A549 (cell line): Measurements from ENCODE around the gene MMP27. TPM values are rescaled to one million over a fixed set of nuclear protein-coding genes. Genes with fewer than 3 reads are reported as not detected.

Experiments used
- ATAC-seq, 2 experiments: fragments of 200-7000 bp in 1 of 2; fragments of >200 bp in 1 of 2; cut with Nextera tagmentation in 1 of 2; cut with Tn5 transposase in 1 of 2; 3 replicates each; pipeline versions ENCODE4 v1.8.0 to v1.9.1; 2018 to 2020; ENCODE audit warnings: mild to moderate bottlenecking in 1 of 2, moderate library complexity in 1 of 2
- CTCF ChIA-PET: fragments of 300-600 bp; sonication (Branson Sonifier 250); formaldehyde crosslinking; extraction: SDS; loops from one replicate; lab custom pipeline; 2021; ENCODE audit warnings: antibody characterized with exemption, inconsistent platforms; lab: Yijun Ruan, JAX
- POLR2A ChIA-PET: fragments of 350-600 bp; formaldehyde crosslinking; extraction: SDS; loops from one replicate; lab custom pipeline; 2021; ENCODE audit warnings: antibody characterized with exemption, inconsistent platforms; lab: Yijun Ruan, JAX
- DNase-seq, 2 experiments: peaks; one replicate each; pipeline versions ENCODE4 v3.0.0 to v3.0.0-alpha.2; 2011 to 2016; ENCODE audit warnings: low read depth in 1 of 2, low spot score in 1 of 2
- FAIRE-seq: peaks from 2 replicates; lab custom pipeline; 2011; peaks lifted over from hg19 to GRCh38; lab: Jason Lieb, UNC
- H3K27ac ChIP-seq, 2 experiments: fragments of >200 bp; sonication (Bioruptor Twin); formaldehyde crosslinking; 3 replicates each; pipeline ENCODE4 v1.5.1; 2016 to 2017
- H3K4me1 ChIP-seq: fragments of >200 bp; sonication (Bioruptor Twin); formaldehyde crosslinking; 3 replicates; pipeline ENCODE4 v1.6.1; 2016
- H3K4me2 ChIP-seq: fragments of >200 bp; sonication (Bioruptor Twin); formaldehyde crosslinking; 3 replicates; pipeline ENCODE4 v1.6.1; 2016
- H3K4me3 ChIP-seq: fragments of >200 bp; sonication (Bioruptor Twin); formaldehyde crosslinking; 3 replicates; pipeline ENCODE4 v1.5.1; 2016
- H3K9me3 ChIP-seq: fragments of >200 bp; sonication (Bioruptor Twin); formaldehyde crosslinking; 3 replicates; pipeline ENCODE4 v1.6.1; 2016
- CBX2 ChIP-seq: fragments of 200-600 bp; sonication (generic); IDR thresholded peaks from 2 replicates; pipeline ENCODE4 v1.6.1; 2016; ENCODE audit warnings: low read depth, mild to moderate bottlenecking, borderline replicate concordance
- CBX8 ChIP-seq: fragments of 200-600 bp; sonication (generic); IDR thresholded peaks from 2 replicates; pipeline ENCODE4 v1.6.1; 2016
- CEBPB ChIP-seq, 2 experiments: fragments of >200 bp in 1 of 2; sonication (Bioruptor Twin) in 1 of 2; formaldehyde crosslinking in 1 of 2; IDR thresholded peaks; 2 replicates each; pipeline ENCODE4 v1.6.1; 2012 to 2016
- CHD2 ChIP-seq: fragments of 150-350 bp; IDR thresholded peaks from 2 replicates; pipeline ENCODE4 v1.6.1; 2014; ENCODE audit warnings: low read length; ENCODE audit not compliant: partially characterized antibody
- EHF ChIP-seq: fragments of 250-450 bp; sonication (Bioruptor Pico); IDR thresholded peaks from 2 replicates; pipeline ENCODE4 v1.5.0; 2020; ENCODE audit warnings: mild to moderate bottlenecking
- FOSL2 ChIP-seq, 2 experiments: fragments of 450-650 bp in 1 of 2; fragments of >200 bp in 1 of 2; sonication (Bioruptor Twin) in 1 of 2; formaldehyde crosslinking; IDR thresholded peaks; 2 replicates each; pipeline versions ENCODE4 v1.5.0 to v1.6.1; 2016 to 2020; ENCODE audit warnings: mild to moderate bottlenecking in 1 of 2, moderate library complexity in 1 of 2
- GATA3 ChIP-seq: IDR thresholded peaks from 2 replicates; pipeline ENCODE4 v1.6.1; 2012; ENCODE audit warnings: borderline replicate concordance
- HEYL ChIP-seq: fragments of 250-450 bp; sonication (Bioruptor Pico); IDR thresholded peaks from 2 replicates; pipeline ENCODE4 v1.8.0; 2021; ENCODE audit warnings: mild to moderate bottlenecking, moderate library complexity
- HOXB13 ChIP-seq: fragments of 250-450 bp; sonication (Bioruptor Pico); IDR thresholded peaks from 2 replicates; pipeline ENCODE4 v1.5.0; 2020; ENCODE audit warnings: low read depth, mild to moderate bottlenecking, moderate library complexity
- JUNB ChIP-seq: fragments of >200 bp; sonication (Bioruptor Twin); formaldehyde crosslinking; IDR thresholded peaks from 2 replicates; pipeline ENCODE4 v1.6.1; 2016
- KDM5A ChIP-seq: fragments of 200-600 bp; sonication (generic); IDR thresholded peaks from 2 replicates; pipeline ENCODE4 v1.6.1; 2016; ENCODE audit warnings: antibody characterized with exemption, mild to moderate bottlenecking
- MAFK ChIP-seq: fragments of 450-650 bp; IDR thresholded peaks from 2 replicates; pipeline ENCODE4 v1.6.1; 2014; ENCODE audit not compliant: partially characterized antibody
- MAZ ChIP-seq: fragments of 150-350 bp; IDR thresholded peaks from 2 replicates; pipeline ENCODE4 v1.6.1; 2014; ENCODE audit warnings: antibody characterized with exemption, low read depth, low read length, borderline replicate concordance
- MYC ChIP-seq: IDR thresholded peaks from 2 replicates; pipeline ENCODE4 v1.6.1; 2012; ENCODE audit warnings: mild to moderate bottlenecking, inconsistent platforms, low read length, improper control_type of control experiment, borderline replicate concordance
- NR3C1 ChIP-seq: fragments of >200 bp; sonication (Bioruptor Twin); formaldehyde crosslinking; IDR thresholded peaks from 3 replicates; pipeline ENCODE4 v1.6.1; 2017
- PHF8 ChIP-seq: fragments of 200-600 bp; sonication (generic); IDR thresholded peaks from 2 replicates; pipeline ENCODE4 v1.6.1; 2016; ENCODE audit warnings: low read depth, mild to moderate bottlenecking, antibody characterized with exemption, moderate library complexity, borderline replicate concordance
- POLR2A ChIP-seq: IDR thresholded peaks from 2 replicates; pipeline ENCODE4 v1.6.1; 2012; ENCODE audit warnings: mild to moderate bottlenecking, low read length
- POLR2AphosphoS2 ChIP-seq: conservative IDR thresholded peaks from 2 replicates; pipeline ENCODE4 v1.6.1; 2012; ENCODE audit warnings: low read length, improper control_type of control experiment, inconsistent platforms
- RAD21 ChIP-seq, 2 experiments: fragments of >200 bp in 1 of 2; sonication (Bioruptor Twin) in 1 of 2; formaldehyde crosslinking in 1 of 2; IDR thresholded peaks in 1 of 2; conservative IDR thresholded peaks in 1 of 2; 2 replicates in 1 of 2; 3 replicates in 1 of 2; pipeline ENCODE4 v1.6.1; 2012 to 2018; ENCODE audit warnings: inconsistent platforms in 1 of 2
- RCOR1 ChIP-seq: fragments of 150-350 bp; IDR thresholded peaks from 2 replicates; pipeline ENCODE4 v1.6.1; 2014; ENCODE audit warnings: antibody characterized with exemption, low read length, low read depth
- RFX5 ChIP-seq: fragments of 450-650 bp; IDR thresholded peaks from 2 replicates; pipeline ENCODE4 v1.7.1; 2014; ENCODE audit warnings: antibody characterized with exemption, mild to moderate bottlenecking, moderate library complexity
- RNF2 ChIP-seq: fragments of 200-600 bp; sonication (generic); IDR thresholded peaks from 2 replicates; pipeline ENCODE4 v1.6.1; 2016; ENCODE audit warnings: low read depth, mild to moderate bottlenecking, antibody characterized with exemption, moderate library complexity, borderline replicate concordance
- SREBF2 ChIP-seq: fragments of 450-650 bp; IDR thresholded peaks from 2 replicates; pipeline ENCODE4 v1.6.1; 2014; ENCODE audit warnings: mild to moderate bottlenecking, moderate library complexity
- ZC3H11A ChIP-seq: fragments of 450-650 bp; IDR thresholded peaks from 2 replicates; pipeline ENCODE4 v1.6.1; 2014; ENCODE audit warnings: antibody characterized with exemption, mild to moderate bottlenecking
- ZFP36 ChIP-seq: fragments of 450-650 bp; IDR thresholded peaks from 2 replicates; pipeline ENCODE4 v1.6.1; 2014; ENCODE audit warnings: borderline replicate concordance; ENCODE audit not compliant: partially characterized antibody
- ZNF302 ChIP-seq: fragments of 250-450 bp; sonication (Bioruptor Pico); IDR thresholded peaks from 2 replicates; pipeline ENCODE4 v1.9.0; 2021; ENCODE audit warnings: inconsistent platforms, mild to moderate bottlenecking, moderate library complexity
- WGBS: methylation state at CpG from one replicate; pipeline ENCODE4 v1.1.6; 2017; ENCODE audit errors: missing lambda C conversion rate; 5-methylcytosine and 5-hydroxymethylcytosine counted together
- polyA plus RNA-seq, 4 experiments: library from polyadenylated mRNA; depleted of rRNA in 3 of 4; stranded (reverse); fragments of >200 nt; fragmentation: RNase III in 1 of 4; extraction: RNeasy Plus Mini Kit Qiagen cat#74134 plus additional on column Dnase treatment in 1 of 4; gene quantifications; 2 replicates in 3 of 4; 3 replicates in 1 of 4; pipeline ENCODE4 v1.2.3, GENCODE V29; 2011 to 2017
- TF ChIP-seq, protein P1 (sequence below): fragments of 150-350 bp; IDR thresholded peaks from 2 replicates; pipeline ENCODE4 v1.6.1; 2014; ENCODE audit warnings: low read depth, mild to moderate bottlenecking, low read length
- TF ChIP-seq, protein P2 (sequence below): IDR thresholded peaks from 2 replicates; pipeline ENCODE4 v1.6.1; 2012
- TF ChIP-seq, protein P3 (sequence below): fragments of >200 bp; sonication (Bioruptor Twin); formaldehyde crosslinking; IDR thresholded peaks from 3 replicates; pipeline ENCODE4 v1.6.1; 2016
- TF ChIP-seq, protein P4 (sequence below): fragments of 250-450 bp; sonication (Bioruptor Pico); IDR thresholded peaks from 2 replicates; pipeline ENCODE4 v1.5.0; 2021; ENCODE audit warnings: mild to moderate bottlenecking, moderate library complexity, borderline replicate concordance

The MMP27 gene
- polyA plus RNA-seq, 2 of the 4 experiments (the other 2 are of a cell fraction): not detected

DNA sequence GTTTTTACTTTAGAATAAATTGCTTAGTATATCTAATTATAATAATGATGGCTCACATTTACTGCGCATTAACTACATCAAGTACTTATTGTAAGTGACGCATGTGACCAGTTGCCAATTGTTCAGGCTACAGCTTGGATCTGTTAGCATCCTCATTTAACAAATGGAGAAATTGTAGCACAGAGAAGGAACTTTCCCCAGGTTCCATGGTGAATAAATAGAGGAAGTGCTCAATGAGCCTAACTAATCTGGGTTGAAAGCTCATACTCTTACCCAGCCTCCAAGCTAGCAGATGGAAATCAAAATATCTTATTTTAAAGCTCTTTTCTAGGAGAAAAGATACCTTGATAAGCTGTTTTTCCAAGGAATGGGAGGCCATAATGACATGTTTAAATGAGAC is 19.8 kb downstream of the MMP27 start:
- no peak for DNase-seq
- POLR2A ChIA-PET: no interaction called here
- Histone ChIP-seq H3K27ac (no peak overlapping the region), H3K4me3 (no peak overlapping the region), H3K9me3 (no peaks in the 10 kb centered on the region), H3K4me1 (no peaks in the 10 kb centered on the region), H3K4me2 (no peak overlapping the region)
- no peak for TF ChIP-seq NR3C1
- CTCF ChIA-PET: interaction anchor here (1.5 kb wide), 1 partner anchor 20 kb away, joined by 4 read pairs; no protein-coding TSS in a partner anchor
- ATAC-seq: no peak
- WGBS: 83% methylated on average over 2 of the region's 2 CpGs
- no peak for FAIRE-seq

DNA sequence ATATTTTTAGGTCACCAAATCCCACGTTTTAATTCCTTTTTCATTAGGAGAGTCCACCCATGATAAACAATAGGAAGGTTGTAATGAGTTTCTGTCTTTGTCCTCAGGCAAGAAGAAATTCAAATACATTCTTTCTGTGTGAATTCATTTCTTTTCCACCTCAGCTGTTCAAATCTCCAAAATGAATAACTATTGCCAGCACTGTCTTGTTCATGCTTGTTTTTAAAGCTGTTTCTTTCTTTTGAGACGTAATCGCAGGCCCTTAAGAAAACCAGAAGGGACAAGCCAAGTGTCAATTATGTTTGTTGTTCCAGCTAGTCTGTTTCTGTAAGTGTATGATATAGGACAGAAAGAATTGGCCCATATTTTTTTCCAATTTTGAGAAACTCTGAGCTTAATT is 20.2 kb downstream of the MMP27 start:
- WGBS: 62% methylated on average over 3 of the region's 3 CpGs
- no peaks in the 10 kb centered on the region for H3K9me3 ChIP-seq
- no peaks in the 10 kb centered on the region for H3K4me1 ChIP-seq
- DNase-seq (no peak), FAIRE-seq (no peak), ATAC-seq (no peak)
- H3K4me2 ChIP-seq: no peak overlapping the region
- no peak overlapping the region for H3K4me3 ChIP-seq
- TF ChIP-seq EHF (CRISPR knock-in tag) (no peak), HOXB13 (CRISPR knock-in tag) (no peak), ZNF302 (CRISPR knock-in tag) (no peak), MAZ (no peak), RCOR1 (no peak), CHD2 (no peak), ZFP36 (no peak), MAFK (no peak), HEYL (no peak), FOSL2 (IDR thresholded peaks at IDR 0.05) (no peak), FOSL2 (CRISPR knock-in tag; IDR thresholded peaks at IDR 0.05) (no peak), GATA3 (no peak), CEBPB (IDR thresholded peaks at IDR 0.05) (no peak), POLR2AphosphoS2 (no peak), ZC3H11A (no peak), KDM5A (no peak), POLR2A (no peak)
- TF ChIP-seq, protein P1, sequence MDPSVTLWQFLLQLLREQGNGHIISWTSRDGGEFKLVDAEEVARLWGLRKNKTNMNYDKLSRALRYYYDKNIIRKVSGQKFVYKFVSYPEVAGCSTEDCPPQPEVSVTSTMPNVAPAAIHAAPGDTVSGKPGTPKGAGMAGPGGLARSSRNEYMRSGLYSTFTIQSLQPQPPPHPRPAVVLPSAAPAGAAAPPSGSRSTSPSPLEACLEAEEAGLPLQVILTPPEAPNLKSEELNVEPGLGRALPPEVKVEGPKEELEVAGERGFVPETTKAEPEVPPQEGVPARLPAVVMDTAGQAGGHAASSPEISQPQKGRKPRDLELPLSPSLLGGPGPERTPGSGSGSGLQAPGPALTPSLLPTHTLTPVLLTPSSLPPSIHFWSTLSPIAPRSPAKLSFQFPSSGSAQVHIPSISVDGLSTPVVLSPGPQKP: no peak
- TF ChIP-seq, protein P2, sequence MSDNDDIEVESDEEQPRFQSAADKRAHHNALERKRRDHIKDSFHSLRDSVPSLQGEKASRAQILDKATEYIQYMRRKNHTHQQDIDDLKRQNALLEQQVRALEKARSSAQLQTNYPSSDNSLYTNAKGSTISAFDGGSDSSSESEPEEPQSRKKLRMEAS: no peak
- CTCF ChIA-PET: interaction anchor here (1.5 kb wide), 2 partner anchors 19 to 256 kb away, joined by 4 read pairs; no protein-coding TSS in a partner anchor
- POLR2A ChIA-PET: no interaction called here
- no peak overlapping the region for H3K27ac ChIP-seq

DNA sequence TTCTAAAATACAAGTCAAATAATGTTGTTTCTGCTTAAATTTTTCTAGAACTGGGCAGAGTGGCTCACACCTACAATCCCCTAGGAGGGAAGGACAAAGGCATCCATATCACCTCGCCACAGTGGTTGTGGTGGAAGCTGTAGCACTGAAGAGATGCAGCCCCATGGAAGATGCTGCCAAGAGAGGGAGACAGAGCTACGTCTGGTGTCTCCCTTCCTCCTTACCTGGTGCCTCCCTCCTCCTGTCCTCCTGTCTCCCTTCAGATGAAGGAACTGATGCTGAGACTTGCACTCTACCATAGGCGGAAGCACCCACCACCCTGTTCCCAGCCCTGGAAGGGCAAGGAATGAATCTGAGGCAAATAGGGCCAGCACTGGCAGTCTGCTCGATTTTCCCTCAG is 22.3 kb downstream of the MMP27 start:
- FAIRE-seq: no peak

DNA sequence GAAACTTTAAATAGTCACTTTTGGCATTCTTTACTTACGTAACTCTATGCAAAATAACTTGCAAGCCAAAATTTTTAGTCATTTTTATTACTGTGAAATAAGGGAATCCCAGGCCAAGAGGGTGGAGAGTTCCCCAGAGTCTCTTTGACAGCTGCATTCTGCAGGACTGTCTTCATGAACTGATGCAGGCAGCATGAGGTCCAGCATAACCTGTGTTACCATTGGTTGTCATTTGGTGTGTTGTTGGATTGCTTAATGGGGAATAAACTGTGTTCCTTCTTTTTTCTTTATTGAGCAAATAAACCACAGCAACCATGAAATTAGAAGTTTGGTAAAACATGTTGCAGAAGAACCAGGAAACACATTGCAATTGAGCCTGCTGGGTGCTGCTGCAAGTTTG is 24.6 kb downstream of the MMP27 start:
- Histone ChIP-seq H3K4me1 (no peaks in the 10 kb centered on the region), H3K9me3 (no peaks in the 10 kb centered on the region), H3K4me2 (no peak overlapping the region), H3K4me3 (no peak overlapping the region), H3K27ac (no peak overlapping the region)
- WGBS: 82% methylated on average over 1 of the region's 1 CpG
- ATAC-seq (no peak), FAIRE-seq (no peak), DNase-seq (no peak)
- ChIA-PET POLR2A (no interaction called here), CTCF (no interaction called here)
- TF ChIP-seq ZC3H11A (no peak), PHF8 (no peak), RNF2 (no peak), JUNB (no peak), CBX2 (no peak), MYC (no peak), CBX8 (no peak), HOXB13 (CRISPR knock-in tag) (no peak), POLR2AphosphoS2 (no peak), SREBF2 (no peak), ZNF302 (CRISPR knock-in tag) (no peak)
- TF ChIP-seq, protein P3, sequence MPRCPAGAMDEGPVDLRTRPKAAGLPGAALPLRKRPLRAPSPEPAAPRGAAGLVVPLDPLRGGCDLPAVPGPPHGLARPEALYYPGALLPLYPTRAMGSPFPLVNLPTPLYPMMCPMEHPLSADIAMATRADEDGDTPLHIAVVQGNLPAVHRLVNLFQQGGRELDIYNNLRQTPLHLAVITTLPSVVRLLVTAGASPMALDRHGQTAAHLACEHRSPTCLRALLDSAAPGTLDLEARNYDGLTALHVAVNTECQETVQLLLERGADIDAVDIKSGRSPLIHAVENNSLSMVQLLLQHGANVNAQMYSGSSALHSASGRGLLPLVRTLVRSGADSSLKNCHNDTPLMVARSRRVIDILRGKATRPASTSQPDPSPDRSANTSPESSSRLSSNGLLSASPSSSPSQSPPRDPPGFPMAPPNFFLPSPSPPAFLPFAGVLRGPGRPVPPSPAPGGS: no peak
- TF ChIP-seq, protein P2: no peak
- TF ChIP-seq, protein P4, sequence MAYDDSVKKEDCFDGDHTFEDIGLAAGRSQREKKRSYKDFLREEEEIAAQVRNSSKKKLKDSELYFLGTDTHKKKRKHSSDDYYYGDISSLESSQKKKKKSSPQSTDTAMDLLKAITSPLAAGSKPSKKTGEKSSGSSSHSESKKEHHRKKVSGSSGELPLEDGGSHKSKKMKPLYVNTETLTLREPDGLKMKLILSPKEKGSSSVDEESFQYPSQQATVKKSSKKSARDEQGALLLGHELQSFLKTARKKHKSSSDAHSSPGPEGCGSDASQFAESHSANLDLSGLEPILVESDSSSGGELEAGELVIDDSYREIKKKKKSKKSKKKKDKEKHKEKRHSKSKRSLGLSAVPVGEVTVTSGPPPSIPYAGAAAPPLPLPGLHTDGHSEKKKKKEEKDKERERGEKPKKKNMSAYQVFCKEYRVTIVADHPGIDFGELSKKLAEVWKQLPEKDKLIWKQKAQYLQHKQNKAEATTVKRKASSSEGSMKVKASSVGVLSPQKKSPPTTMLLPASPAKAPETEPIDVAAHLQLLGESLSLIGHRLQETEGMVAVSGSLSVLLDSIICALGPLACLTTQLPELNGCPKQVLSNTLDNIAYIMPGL (CRISPR knock-in tag): no peak

More for the DNA sequence above, 22.3 kb downstream of the MMP27 start:
- H3K4me2 ChIP-seq: no peak overlapping the region
- TF ChIP-seq RAD21 (conservative IDR thresholded peaks at IDR 0.05 in 1 of 2, IDR thresholded peaks at IDR 0.05 in 1 of 2): peak in 1 of 2 experiments; percentile 33; a peak in 2 of 5 replicates
- no peak for TF ChIP-seq RFX5
- no peak overlapping the region for H3K27ac ChIP-seq
- DNase-seq (peak in 1 of 2 experiments; percentile 10), ATAC-seq (peak; percentile 73 to 83)
- no peaks in the 10 kb centered on the region for H3K4me1 ChIP-seq
- ChIA-PET CTCF (interaction anchor here (1.0 to 1.6 kb wide), 2 partner anchors 15 to 436 kb away, joined by 3 read pairs; no protein-coding TSS in a partner anchor), POLR2A (no interaction called here)
- no peak overlapping the region for H3K4me3 ChIP-seq
- H3K9me3 ChIP-seq: no peaks in the 10 kb centered on the region
- WGBS: 42% methylated on average over 3 of the region's 4 CpGs
